ENCODE data around the gene NTRK1.

The NTRK1 gene

GRCh38 chr1:156857532-156857931 is 3.1 kb upstream of the NTRK1 start:
- DNase-seq (ENCODE audit: low read depth): no peak

- no peak for DNase-seq (ENCODE audit: low read depth)
Observed at GRCh38 chr1:156858555-156858956, 2.1 kb upstream of the NTRK1 start.

- no peak for DNase-seq (ENCODE audit: low read depth)
Observed at GRCh38 chr1:156858959-156859522, 1.6 kb upstream of the NTRK1 start, which contains the start of gene INSRR. Gene INSRR (minus strand): TSS chr1:156859117. CDS start chr1:156858621, 496 bp downstream.

GRCh38 chr1:156859523-156860112 is 1.0 kb upstream of the NTRK1 start:
- no peak for DNase-seq (ENCODE audit: low read depth)

- DNase-seq (ENCODE audit: low read depth): no peak
Observed at GRCh38 chr1:156860113-156860627, 495 bp upstream of the NTRK1 start.

- no peak for DNase-seq (ENCODE audit: low read depth)
Observed at GRCh38 chr1:156862584-156862983, 1.9 kb downstream of the NTRK1 start.

- DNase-seq (ENCODE audit: low read depth): no peak
Observed at GRCh38 chr1:156862997-156863599, 2.4 kb downstream of the NTRK1 start.

- no peak for DNase-seq (ENCODE audit: low read depth)
Observed at GRCh38 chr1:156863631-156864030, 3.0 kb downstream of the NTRK1 start.

GRCh38 chr1:156864796-156865195 is 4.1 kb downstream of the NTRK1 start:
- DNase-seq (ENCODE audit: low read depth): no peak

GRCh38 chr1:156865258-156865657 is 4.6 kb downstream of the NTRK1 start:
- DNase-seq (ENCODE audit: low read depth): no peak

- DNase-seq (ENCODE audit: low read depth): no peak
Observed at GRCh38 chr1:156865865-156866248, 5.2 kb downstream of the NTRK1 start.

- DNase-seq (ENCODE audit: low read depth): no peak
Observed at GRCh38 chr1:156866249-156866909, 5.7 kb downstream of the NTRK1 start.

- no peak for DNase-seq (ENCODE audit: low read depth)
Observed at GRCh38 chr1:156868341-156868740, 7.7 kb downstream of the NTRK1 start.

- DNase-seq (ENCODE audit: low read depth): no peak
Observed at GRCh38 chr1:156869455-156869854, 8.8 kb downstream of the NTRK1 start.

- no peak for DNase-seq (ENCODE audit: low read depth)
Observed at GRCh38 chr1:156873659-156874058, 13.0 kb downstream of the NTRK1 start.

- DNase-seq (ENCODE audit: low read depth): no peak
Observed at GRCh38 chr1:156874142-156874541, 13.5 kb downstream of the NTRK1 start.

GRCh38 chr1:156874572-156875340 is 14.1 kb downstream of the NTRK1 start:
- DNase-seq (ENCODE audit: low read depth): no peak

GRCh38 chr1:156875341-156875615 is 14.6 kb downstream of the NTRK1 start:
- no peak for DNase-seq (ENCODE audit: low read depth)

GRCh38 chr1:156876281-156876680 is 15.6 kb downstream of the NTRK1 start:
- DNase-seq (ENCODE audit: low read depth): no peak

GRCh38 chr1:156877433-156878170 is 16.9 kb downstream of the NTRK1 start:
- DNase-seq (ENCODE audit: low read depth): no peak

GRCh38 chr1:156879876-156880275 is 19.2 kb downstream of the NTRK1 start:
- no peak for DNase-seq (ENCODE audit: low read depth)

GRCh38 chr1:156880473-156880872 is 19.8 kb downstream of the NTRK1 start:
- no peak for DNase-seq (ENCODE audit: low read depth)
